HG03095 (cell line): ENCODE data around the gene LRRN3.

ENCODE experiments used
- ATAC-seq: cut with Tn5 transposase; IDR thresholded peaks from one replicate; pipeline ENCODE4 v1.9.1; 2021; ENCODE audit warnings: moderate library complexity; ENCODE audit not compliant: unreplicated experiment

LRRN3 gene

GRCh38 chr7:111103678-111104274 is 12.8 kb downstream of the LRRN3 start:
- peak; percentile 61 for ATAC-seq

- no peak for ATAC-seq
Observed at GRCh38 chr7:111104710-111105109, 13.8 kb downstream of the LRRN3 start.

GRCh38 chr7:111105269-111105668 is 14.3 kb downstream of the LRRN3 start:
- ATAC-seq, result no peak

- no peak for ATAC-seq
Observed at GRCh38 chr7:111107579-111107978, 16.7 kb downstream of the LRRN3 start.

- no peak for ATAC-seq
Observed at GRCh38 chr7:111108000-111108399, 17.1 kb downstream of the LRRN3 start.

- no peak for ATAC-seq
Observed at GRCh38 chr7:111108496-111108895, 17.6 kb downstream of the LRRN3 start.

GRCh38 chr7:111112439-111112838 is 21.5 kb downstream of the LRRN3 start:
- no peak for ATAC-seq

- ATAC-seq, result no peak
Observed at GRCh38 chr7:111113263-111114017, 22.5 kb downstream of the LRRN3 start.

- ATAC-seq, result no peak
Observed at GRCh38 chr7:111115966-111116365, 25.0 kb downstream of the LRRN3 start.

GRCh38 chr7:111126987-111127386 is 36.1 kb downstream of the LRRN3 start:
- no peak for ATAC-seq

GRCh38 chr7:111129435-111129834 is 38.5 kb downstream of the LRRN3 start:
- ATAC-seq, result no peak

- no peak for ATAC-seq
Observed at GRCh38 chr7:111132833-111133232, 41.9 kb downstream of the LRRN3 start.

- ATAC-seq, result peak; percentile 85
Observed at GRCh38 chr7:111137296-111138192, 46.6 kb downstream of the LRRN3 start.

- ATAC-seq, result peak; percentile 96
Observed at GRCh38 chr7:111138193-111138569, 47.3 kb downstream of the LRRN3 start.

- no peak for ATAC-seq
Observed at GRCh38 chr7:111138586-111138985, 47.7 kb downstream of the LRRN3 start.

GRCh38 chr7:111140091-111140865 is 49.4 kb downstream of the LRRN3 start:
- no peak for ATAC-seq

- ATAC-seq, result no peak
Observed at GRCh38 chr7:111145472-111145871, 54.5 kb downstream of the LRRN3 start.

GRCh38 chr7:111146136-111146535 is 55.2 kb downstream of the LRRN3 start:
- no peak for ATAC-seq

- ATAC-seq, result no peak
Observed at GRCh38 chr7:111147708-111148533, 57.0 kb downstream of the LRRN3 start.

GRCh38 chr7:111150709-111151108 is 59.8 kb downstream of the LRRN3 start:
- no peak for ATAC-seq
